ELR (cell line): Measurements from ENCODE around the gene EPOP.
"Not testable (repeated sequence)": the region's sequence is repeated elsewhere in the genome, so short reads cannot be mapped to it uniquely, and the experiment has no call there.

Source experiments
- DNase-seq: peaks from one replicate; pipeline ENCODE4 v3.0.0-alpha.2; 2015; ENCODE audit warnings: low read depth

EPOP gene

DNA sequence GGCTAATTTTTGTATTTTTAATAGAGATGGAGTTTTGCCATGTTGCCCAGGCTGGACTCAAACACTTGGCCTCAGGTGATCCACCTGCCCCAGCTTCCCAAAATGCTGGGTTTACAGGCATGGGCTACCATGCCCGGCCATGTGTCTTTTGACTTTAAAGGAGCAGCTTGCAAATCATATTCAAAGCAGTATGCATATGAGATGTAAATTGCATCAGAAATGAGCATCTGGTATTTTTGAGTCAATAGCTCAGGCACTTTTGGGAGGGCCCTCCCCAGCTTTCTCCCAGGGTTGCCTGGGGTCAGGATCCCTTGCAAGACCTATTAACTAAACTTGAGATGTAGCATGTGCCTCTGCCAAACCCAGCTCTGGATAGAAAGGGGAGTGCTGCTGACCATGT is 21.5 kb downstream of the EPOP start:
- DNase-seq, result no peak

DNA sequence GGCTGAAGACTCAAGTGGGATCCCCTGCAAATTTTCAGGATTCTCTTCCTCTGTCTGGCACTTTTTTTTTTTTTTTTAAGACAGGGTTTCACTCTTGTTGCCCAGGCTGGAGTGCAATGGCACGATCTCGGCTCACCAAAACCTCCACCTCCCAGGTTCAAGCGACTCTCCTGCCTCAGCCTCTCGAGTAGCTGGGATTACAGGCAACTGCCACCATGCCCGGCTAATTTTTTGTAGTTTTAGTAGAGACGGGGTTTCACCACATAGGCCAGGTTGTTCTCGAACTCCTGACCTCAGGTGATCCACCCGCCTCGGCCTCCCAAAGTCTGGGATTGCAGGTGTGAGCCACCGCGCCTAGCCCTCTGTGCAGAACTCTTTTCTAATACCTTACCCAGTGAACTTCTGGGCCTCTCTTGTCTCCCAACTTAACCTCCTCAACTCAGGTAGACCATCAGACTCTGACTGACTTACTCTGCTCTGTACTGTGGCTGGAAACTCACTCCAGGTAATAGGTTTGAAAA is 24.0 kb downstream of the EPOP start:
- not testable (repeated sequence) for DNase-seq

DNA sequence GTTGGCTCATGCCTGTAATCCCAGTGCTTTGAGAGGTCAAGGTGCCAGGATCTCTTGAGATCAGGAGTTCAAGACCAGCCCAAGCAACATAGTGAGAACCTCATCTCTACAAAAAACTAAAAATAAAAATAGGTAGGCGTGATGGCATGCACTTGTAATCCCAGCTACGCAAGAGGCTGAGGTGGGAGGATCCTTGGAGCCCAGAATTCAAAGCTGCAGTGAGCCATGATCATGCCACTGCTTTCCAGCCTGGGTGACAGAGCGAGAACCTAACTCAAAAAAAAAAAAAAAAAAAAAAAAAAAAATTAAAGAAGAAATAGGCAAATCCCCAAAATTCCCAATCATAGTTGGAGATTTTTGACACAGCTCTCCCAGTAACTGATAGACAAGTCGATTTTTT is 36.8 kb downstream of the EPOP start:
- no peak for DNase-seq

DNA sequence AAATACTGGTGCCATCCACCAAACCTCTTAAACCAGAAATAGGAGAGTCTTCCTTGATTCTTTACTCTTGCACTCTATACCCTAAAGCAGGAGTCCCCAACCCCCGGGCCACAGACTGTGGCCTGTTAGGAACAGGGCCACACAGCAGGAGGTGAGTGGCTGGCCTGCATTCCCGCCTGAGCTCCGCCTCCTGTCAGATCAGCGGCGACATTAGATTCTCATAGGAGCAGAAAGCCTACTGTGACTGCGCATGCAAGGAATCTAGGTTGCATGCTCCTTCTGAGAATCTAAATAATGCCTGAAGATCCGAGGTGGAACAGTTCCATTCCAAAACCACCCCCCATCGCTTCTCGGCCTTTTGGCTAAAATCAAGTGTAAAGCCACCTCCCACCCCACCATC is 38.7 kb downstream of the EPOP start:
- no peak for DNase-seq

- no peak for DNase-seq
Measured at GRCh38 chr17:38632334-38632733, 42.4 kb downstream of the EPOP start.

- peak; percentile 37 for DNase-seq
Measured at GRCh38 chr17:38628441-38628840, 46.3 kb downstream of the EPOP start.

GRCh38 chr17:38627957-38628356 is 46.8 kb downstream of the EPOP start:
- DNase-seq, result no peak

GRCh38 chr17:38626606-38627226 is 48.0 kb downstream of the EPOP start:
- DNase-seq, result not testable (repeated sequence)

GRCh38 chr17:38625482-38625881 is 49.3 kb downstream of the EPOP start:
- no peak for DNase-seq

DNA sequence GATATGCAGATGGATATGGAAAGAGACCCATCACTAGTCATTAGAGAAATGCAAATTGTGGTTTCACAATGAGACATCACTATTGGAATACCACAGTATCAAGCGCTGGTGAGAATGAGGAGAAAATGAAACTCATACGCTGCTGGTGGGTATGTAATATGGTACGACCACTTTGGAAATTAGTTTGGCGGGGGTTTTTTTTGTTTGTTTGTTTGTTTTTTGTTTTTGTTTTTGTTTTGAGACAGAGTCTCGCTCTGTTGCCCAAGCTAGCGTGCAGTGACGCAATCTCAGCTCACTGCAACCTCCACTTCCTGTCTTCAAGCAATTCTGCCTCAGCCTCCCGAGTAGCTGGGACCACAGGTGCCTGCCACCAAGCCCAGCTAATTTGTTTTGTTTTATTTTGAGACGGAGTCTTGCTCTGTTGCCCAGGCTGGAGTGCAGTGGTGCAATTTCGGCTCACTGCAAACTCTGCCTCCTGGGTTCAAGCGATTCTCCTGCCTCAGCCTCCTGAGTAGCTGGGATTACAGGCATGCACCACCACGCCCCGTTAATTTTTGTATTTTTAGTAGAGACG is 49.9 kb downstream of the EPOP start:
- DNase-seq, result not testable (repeated sequence)
